Neuronal stem cell (in vitro differentiated cells): ENCODE measurements around the gene SIGLEC9.
A peak's percentile ranks its signal among the peaks of the same experiment; 100 is the strongest.

ENCODE experiments used
- DNase-seq: peaks from one replicate; pipeline ENCODE4 v3.0.0-alpha.2; 2013; ENCODE audit warnings: low spot score
- H2AFZ ChIP-seq: one replicate; pipeline ENCODE4 v1.6.1; 2013; ENCODE audit warnings: mild to moderate bottlenecking, low read length, inconsistent platforms
- H2AK5ac ChIP-seq: 2 replicates; pipeline ENCODE4 v1.6.1; 2013; ENCODE audit warnings: low read depth, mild to moderate bottlenecking, inconsistent platforms, low read length, moderate library complexity, mixed read lengths
- H2BK120ac ChIP-seq: 2 replicates; pipeline ENCODE4 v1.6.1; 2013; ENCODE audit warnings: low read depth, mild to moderate bottlenecking, inconsistent platforms, low read length, moderate library complexity, mixed read lengths
- H2BK12ac ChIP-seq: one replicate; pipeline ENCODE4 v1.6.1; 2013; ENCODE audit warnings: low read length, inconsistent platforms
- H2BK15ac ChIP-seq: 2 replicates; pipeline ENCODE4 v1.6.1; 2013; ENCODE audit warnings: mild to moderate bottlenecking, low read length, inconsistent platforms, mixed read lengths
- H2BK5ac ChIP-seq: one replicate; pipeline ENCODE4 v1.6.1; 2013; ENCODE audit warnings: inconsistent platforms, mild to moderate bottlenecking, low read length, moderate library complexity
- H3K14ac ChIP-seq: one replicate; pipeline ENCODE4 v1.6.1; 2013; ENCODE audit warnings: low read length, inconsistent platforms
- H3K18ac ChIP-seq: 2 replicates; pipeline ENCODE4 v1.6.1; 2013; ENCODE audit warnings: low read length, inconsistent platforms
- H3K23ac ChIP-seq: 2 replicates; pipeline ENCODE4 v1.6.1; 2013; ENCODE audit warnings: low read depth, mild to moderate bottlenecking, mixed read lengths, low read length, inconsistent platforms; ENCODE audit not compliant: poor library complexity
- H3K27ac ChIP-seq: replicated peaks from 3 replicates; pipeline ENCODE4 v1.5.1; 2013; ENCODE audit warnings: low read length, inconsistent platforms
- H3K27me3 ChIP-seq, 3 experiments: 2 replicates each; pipeline ENCODE4 v1.6.1; 2013; ENCODE audit warnings: low read length in 3 of 3, mild to moderate bottlenecking in 2 of 3, inconsistent platforms in 1 of 3, low read depth in 1 of 3, mixed read lengths in 1 of 3, moderate library complexity in 1 of 3; ENCODE audit not compliant: control insufficient read depth in 3 of 3, insufficient read depth in 3 of 3
- H3K36me3 ChIP-seq, 2 donors: replicated peaks in 1 of 2; 2 replicates each; pipeline ENCODE4 v1.6.1; 2013; ENCODE audit warnings: low read length in 2 of 2; ENCODE audit not compliant: control insufficient read depth in 2 of 2, insufficient read depth in 2 of 2
- H3K4ac ChIP-seq: 2 replicates; pipeline ENCODE4 v1.6.1; 2013; ENCODE audit warnings: inconsistent platforms, mild to moderate bottlenecking, low read length, moderate library complexity
- H3K4me1 ChIP-seq, 2 donors: 1 replicate in 1 of 2; 2 replicates in 1 of 2; pipeline ENCODE4 v1.6.1; 2013; ENCODE audit warnings: low read length in 2 of 2, low read depth in 1 of 2; ENCODE audit not compliant: control insufficient read depth in 2 of 2, insufficient read depth in 1 of 2
- H3K4me2 ChIP-seq: one replicate; pipeline ENCODE4 v1.6.1; 2013; ENCODE audit warnings: mild to moderate bottlenecking, low read length, inconsistent platforms; ENCODE audit not compliant: insufficient read depth, poor library complexity, severe bottlenecking
- H3K4me3 ChIP-seq, 2 donors: 2 replicates each; pipeline ENCODE4 v1.5.1; 2013; ENCODE audit warnings: low read length in 2 of 2, mild to moderate bottlenecking in 2 of 2, inconsistent platforms in 1 of 2, moderate library complexity in 1 of 2
- H3K79me1 ChIP-seq: one replicate; pipeline ENCODE4 v1.6.1; 2013; ENCODE audit warnings: low read depth, mild to moderate bottlenecking, inconsistent platforms, low read length, moderate library complexity
- H3K9ac ChIP-seq: one replicate; pipeline ENCODE4 v1.6.1; 2013; ENCODE audit warnings: mild to moderate bottlenecking, low read depth, low read length, inconsistent platforms; ENCODE audit not compliant: poor library complexity
- H3K9me3 ChIP-seq, 2 donors: replicated peaks in 1 of 2; 2 replicates each; pipeline versions ENCODE3 to v1.6.1; 2013; ENCODE audit warnings: low read length in 2 of 2, mild to moderate bottlenecking in 2 of 2, inconsistent platforms in 1 of 2, low read depth in 1 of 2, mixed read lengths in 1 of 2, moderate library complexity in 1 of 2; ENCODE audit not compliant: control insufficient read depth in 2 of 2, insufficient read depth in 1 of 2
- H4K8ac ChIP-seq: one replicate; pipeline ENCODE4 v1.6.1; 2013; ENCODE audit warnings: low read depth, mild to moderate bottlenecking, inconsistent platforms, low read length, moderate library complexity
- H4K91ac ChIP-seq: one replicate; pipeline ENCODE4 v1.6.1; 2013; ENCODE audit warnings: low read length, low read depth, mild to moderate bottlenecking, inconsistent platforms; ENCODE audit not compliant: poor library complexity
- WGBS, 2 donors: extraction: QIAGEN DNeasy Blood & Tissue Kit; methylation state at CpG; one replicate each; pipeline ENCODE4 v1.1.7; 2013; ENCODE audit warnings: missing lambda C conversion rate in 2 of 2, mixed read lengths in 1 of 2; ENCODE audit not compliant: insufficient read length in 2 of 2, insufficient replicate concordance in 1 of 2; ENCODE audit errors: extremely low coverage in 2 of 2; 5-methylcytosine and 5-hydroxymethylcytosine counted together

The SIGLEC9 gene

DNA sequence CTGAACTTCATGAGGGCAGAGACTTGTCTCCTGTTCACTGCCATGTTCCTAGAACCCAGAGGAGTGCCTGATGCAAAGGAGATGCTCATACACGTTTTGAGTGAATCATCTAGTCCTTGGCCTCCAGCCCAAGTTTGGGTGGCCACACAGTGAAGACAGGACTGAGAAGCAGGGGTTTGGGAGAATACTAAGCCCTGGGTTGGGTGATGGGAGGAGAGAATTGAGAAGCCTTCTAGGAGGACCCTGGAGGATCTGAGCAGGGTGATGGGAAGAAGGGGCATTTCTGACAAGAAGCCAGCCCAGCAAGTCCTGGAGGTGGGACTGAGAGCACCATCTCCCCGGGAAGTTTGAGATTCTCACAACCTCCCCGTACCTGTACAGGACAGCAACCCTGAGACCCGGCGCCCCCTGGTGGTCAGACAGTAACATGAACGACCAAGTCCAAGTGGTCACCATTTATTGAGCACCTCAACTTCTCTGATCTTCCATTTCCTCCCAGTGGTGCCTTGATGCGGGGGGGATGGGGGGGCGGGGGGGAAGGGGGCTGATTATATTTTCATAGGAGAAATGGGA lies 27.5 kb upstream of the SIGLEC9 start:
- Histone ChIP-seq H2AFZ (no peak overlapping the region), H2BK12ac (no peak overlapping the region), H3K4ac (no peak overlapping the region), H3K4me1 (no peaks in the 10 kb centered on the region), H3K18ac (no peak overlapping the region), H3K9me3 (no peaks in the 10 kb centered on the region), H3K4me3 (no peak overlapping the region), H3K14ac (no peak overlapping the region), H3K27ac (no peak overlapping the region), H3K23ac (no peak overlapping the region), H3K36me3 (peaks cover 2 to 29% of the 10 kb centered on the region in 2 donors), H3K79me1 (no peaks in the 10 kb centered on the region), H3K9ac (no peak overlapping the region), H3K27me3 (peaks cover 0 to under 1% (median 0%) of the 10 kb centered on the region in 3 experiments), H4K91ac (no peak overlapping the region), H2BK5ac (no peak overlapping the region), H2AK5ac (no peak overlapping the region), H4K8ac (no peak overlapping the region), H2BK15ac (no peak overlapping the region), H3K4me2 (no peak overlapping the region), H2BK120ac (no peak overlapping the region)
- no CpG with 5 or more reads among the region's 8 CpGs for WGBS, 2 donors
- peak; percentile 42 for DNase-seq

- Histone ChIP-seq H3K27ac (no peak overlapping the region), H3K4me1 (no peaks in the 10 kb centered on the region), H2BK12ac (no peak overlapping the region), H2BK15ac (no peak overlapping the region), H2AFZ (no peak overlapping the region), H2BK120ac (no peak overlapping the region), H3K23ac (no peak overlapping the region), H3K4me2 (no peak overlapping the region), H3K79me1 (no peaks in the 10 kb centered on the region), H3K14ac (no peak overlapping the region), H3K18ac (no peak overlapping the region), H3K9ac (no peak overlapping the region), H4K8ac (no peak overlapping the region), H3K9me3 (no peaks in the 10 kb centered on the region), H3K36me3 (peaks cover 6 to 34% of the 10 kb centered on the region in 2 donors), H3K4me3 (peak overlapping the region in 1 of 2 donors; percentile 66), H3K4ac (no peak overlapping the region), H3K27me3 (no peaks in the 10 kb centered on the region), H2AK5ac (no peak overlapping the region), H4K91ac (no peak overlapping the region), H2BK5ac (no peak overlapping the region)
- no peak for DNase-seq
- no CpG with 5 or more reads among the region's 20 CpGs for WGBS, 2 donors
Observed at GRCh38 chr19:51097796-51098195, 26.9 kb upstream of the SIGLEC9 start.

GRCh38 chr19:51098365-51099046 lies 26.2 kb upstream of the SIGLEC9 start:
- Histone ChIP-seq H2BK5ac (no peak overlapping the region), H3K9ac (no peak overlapping the region), H3K79me1 (no peaks in the 10 kb centered on the region), H2AK5ac (no peak overlapping the region), H3K4me1 (no peaks in the 10 kb centered on the region), H3K4me2 (no peak overlapping the region), H3K9me3 (no peaks in the 10 kb centered on the region), H3K18ac (no peak overlapping the region), H2BK15ac (no peak overlapping the region), H2AFZ (no peak overlapping the region), H3K23ac (no peak overlapping the region), H4K91ac (no peak overlapping the region), H3K27me3 (no peaks in the 10 kb centered on the region), H3K4ac (no peak overlapping the region), H3K14ac (no peak overlapping the region), H2BK12ac (no peak overlapping the region), H3K36me3 (peaks cover 6 to 39% of the 10 kb centered on the region in 2 donors), H3K4me3 (no peak overlapping the region), H2BK120ac (no peak overlapping the region), H4K8ac (no peak overlapping the region), H3K27ac (no peak overlapping the region)
- no CpG with 5 or more reads among the region's 78 CpGs for WGBS, 2 donors
- DNase-seq: no peak

DNA sequence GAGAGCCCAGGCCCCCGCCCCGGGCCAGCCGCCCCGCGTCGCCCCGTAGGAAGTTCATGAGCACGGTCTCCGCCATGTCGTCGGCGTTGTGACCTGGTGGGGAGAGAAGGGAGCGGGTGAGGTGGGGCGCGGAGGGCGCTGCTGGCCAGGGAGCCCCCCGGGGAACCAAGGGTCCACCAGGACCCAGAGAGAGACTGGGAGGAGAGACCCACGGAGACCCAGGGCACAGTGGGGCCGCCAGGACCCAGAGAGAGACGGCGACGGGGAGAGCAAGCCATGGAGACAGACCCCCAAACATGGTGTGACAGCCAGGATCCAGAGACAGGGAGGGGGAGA lies 25.7 kb upstream of the SIGLEC9 start:
- no peak for DNase-seq
- H2AK5ac ChIP-seq: no peak overlapping the region
- H3K79me1 ChIP-seq: peaks cover 1% of the 10 kb centered on the region
- no peak overlapping the region for H2BK120ac ChIP-seq
- H3K27me3 ChIP-seq: no peaks in the 10 kb centered on the region
- H3K23ac ChIP-seq: no peak overlapping the region
- WGBS, 2 donors: no CpG with 5 or more reads among the region's 22 CpGs
- H3K14ac ChIP-seq: no peak overlapping the region
- no peak overlapping the region for H3K4me2 ChIP-seq
- no peak overlapping the region for H3K27ac ChIP-seq
- peaks cover 6 to 44% of the 10 kb centered on the region in 2 donors for H3K36me3 ChIP-seq
- H3K4me1 ChIP-seq: no peaks in the 10 kb centered on the region
- H3K9ac ChIP-seq: no peak overlapping the region
- no peak overlapping the region for H3K4ac ChIP-seq
- no peak overlapping the region for H2BK12ac ChIP-seq
- no peak overlapping the region for H2AFZ ChIP-seq
- H4K8ac ChIP-seq: no peak overlapping the region
- no peaks in the 10 kb centered on the region for H3K9me3 ChIP-seq
- H2BK5ac ChIP-seq: no peak overlapping the region
- H4K91ac ChIP-seq: no peak overlapping the region
- no peak overlapping the region for H2BK15ac ChIP-seq
- H3K18ac ChIP-seq: no peak overlapping the region
- H3K4me3 ChIP-seq: no peak overlapping the region
